SK-N-SH (cell line): ENCODE results near the gene FAM3B.

Source experiments
- CHD2 ChIP-seq: fragments of 150-350 bp; IDR thresholded peaks from 2 replicates; pipeline ENCODE4 v1.6.1; 2018; ENCODE audit warnings: low read length; ENCODE audit not compliant: partially characterized antibody
- EP300 ChIP-seq, 2 experiments: IDR thresholded peaks; 2 replicates each; pipeline versions ENCODE4 v1.4.0 to v1.6.1; 2012; ENCODE audit warnings: borderline replicate concordance in 1 of 2, low read depth in 1 of 2, low read length in 1 of 2
- EZH2phosphoT487 ChIP-seq: fragments of 200-600 bp; sonication (generic); IDR thresholded peaks from 2 replicates; pipeline ENCODE4 v1.6.1; 2017; ENCODE audit warnings: low read depth, mixed run types, mild to moderate bottlenecking, antibody characterized with exemption, moderate library complexity, borderline replicate concordance
- POLR2AphosphoS5 ChIP-seq: IDR thresholded peaks from 2 replicates; pipeline ENCODE4 v1.6.1; 2012; ENCODE audit warnings: low read depth, low read length
- RAD21 ChIP-seq: IDR thresholded peaks from 2 replicates; pipeline ENCODE4 v1.6.1; 2012; ENCODE audit warnings: mild to moderate bottlenecking, low read length
- RCOR1 ChIP-seq: fragments of 150-350 bp; IDR thresholded peaks from 2 replicates; pipeline ENCODE4 v1.6.1; 2017; ENCODE audit warnings: antibody characterized with exemption, low read length
- RFX5 ChIP-seq: IDR thresholded peaks from 2 replicates; pipeline ENCODE4 v1.6.1; 2012; ENCODE audit warnings: mild to moderate bottlenecking, improper control_type of control experiment, low read length
- RXRA ChIP-seq: IDR thresholded peaks from 2 replicates; pipeline ENCODE4 v1.4.0; 2012; ENCODE audit warnings: low read depth, mild to moderate bottlenecking, borderline replicate concordance
- TEAD4 ChIP-seq: IDR thresholded peaks from 2 replicates; pipeline ENCODE4 v1.4.0; 2012; ENCODE audit warnings: mild to moderate bottlenecking, borderline replicate concordance; ENCODE audit not compliant: insufficient read depth
- YY1 ChIP-seq: IDR thresholded peaks from 2 replicates; pipeline ENCODE4 v1.4.0; 2012; ENCODE audit warnings: low read depth, mild to moderate bottlenecking
- TF ChIP-seq, protein P1 (sequence below): fragments of 200-600 bp; sonication (generic); IDR thresholded peaks from 2 replicates; pipeline ENCODE4 v1.6.1; 2017; ENCODE audit warnings: antibody characterized with exemption, mild to moderate bottlenecking, moderate library complexity
- TF ChIP-seq, protein P2 (sequence below): IDR thresholded peaks from 2 replicates; pipeline ENCODE4 v1.4.0; 2012; ENCODE audit warnings: low read depth, borderline replicate concordance
- TF ChIP-seq, protein P3 (sequence below): IDR thresholded peaks from 2 replicates; pipeline ENCODE4 v1.4.0; 2012; ENCODE audit warnings: low read depth
- TF ChIP-seq, protein P4 (sequence below): IDR thresholded peaks from 2 replicates; pipeline ENCODE4; 2012

DNA sequence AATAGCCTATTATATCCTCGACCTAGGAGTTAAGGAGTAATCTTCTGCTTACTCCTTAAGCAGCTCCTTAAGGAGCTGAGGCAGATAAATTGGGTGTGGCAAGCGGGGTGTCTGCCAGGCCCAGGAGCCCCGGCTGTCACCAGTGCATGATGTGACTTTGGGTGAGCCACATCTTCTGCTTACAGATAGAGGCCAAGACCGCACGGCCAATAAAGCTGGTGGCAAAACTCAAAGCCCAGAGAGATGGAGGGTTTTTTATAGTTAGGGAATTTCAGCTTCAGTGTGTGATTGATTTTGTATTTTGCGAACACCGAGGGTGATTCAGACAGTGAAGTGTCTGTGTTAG, 55.1 kb downstream of the FAM3B start:
- TF ChIP-seq RAD21 = no peak
- TF ChIP-seq, protein P1, sequence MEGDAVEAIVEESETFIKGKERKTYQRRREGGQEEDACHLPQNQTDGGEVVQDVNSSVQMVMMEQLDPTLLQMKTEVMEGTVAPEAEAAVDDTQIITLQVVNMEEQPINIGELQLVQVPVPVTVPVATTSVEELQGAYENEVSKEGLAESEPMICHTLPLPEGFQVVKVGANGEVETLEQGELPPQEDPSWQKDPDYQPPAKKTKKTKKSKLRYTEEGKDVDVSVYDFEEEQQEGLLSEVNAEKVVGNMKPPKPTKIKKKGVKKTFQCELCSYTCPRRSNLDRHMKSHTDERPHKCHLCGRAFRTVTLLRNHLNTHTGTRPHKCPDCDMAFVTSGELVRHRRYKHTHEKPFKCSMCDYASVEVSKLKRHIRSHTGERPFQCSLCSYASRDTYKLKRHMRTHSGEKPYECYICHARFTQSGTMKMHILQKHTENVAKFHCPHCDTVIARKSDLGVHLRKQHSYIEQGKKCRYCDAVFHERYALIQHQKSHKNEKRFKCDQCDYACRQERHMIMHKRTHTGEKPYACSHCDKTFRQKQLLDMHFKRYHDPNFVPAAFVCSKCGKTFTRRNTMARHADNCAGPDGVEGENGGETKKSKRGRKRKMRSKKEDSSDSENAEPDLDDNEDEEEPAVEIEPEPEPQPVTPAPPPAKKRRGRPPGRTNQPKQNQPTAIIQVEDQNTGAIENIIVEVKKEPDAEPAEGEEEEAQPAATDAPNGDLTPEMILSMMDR = no peak
- no peak for TF ChIP-seq EZH2phosphoT487
- no peak for TF ChIP-seq RFX5
- TF ChIP-seq, protein P2, sequence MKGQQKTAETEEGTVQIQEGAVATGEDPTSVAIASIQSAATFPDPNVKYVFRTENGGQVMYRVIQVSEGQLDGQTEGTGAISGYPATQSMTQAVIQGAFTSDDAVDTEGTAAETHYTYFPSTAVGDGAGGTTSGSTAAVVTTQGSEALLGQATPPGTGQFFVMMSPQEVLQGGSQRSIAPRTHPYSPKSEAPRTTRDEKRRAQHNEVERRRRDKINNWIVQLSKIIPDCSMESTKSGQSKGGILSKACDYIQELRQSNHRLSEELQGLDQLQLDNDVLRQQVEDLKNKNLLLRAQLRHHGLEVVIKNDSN = no peak
- TF ChIP-seq RCOR1 = no peak
- TF ChIP-seq RXRA = no peak
- no peak for TF ChIP-seq CHD2
- no peak for TF ChIP-seq POLR2AphosphoS5
- TF ChIP-seq, protein P3, sequence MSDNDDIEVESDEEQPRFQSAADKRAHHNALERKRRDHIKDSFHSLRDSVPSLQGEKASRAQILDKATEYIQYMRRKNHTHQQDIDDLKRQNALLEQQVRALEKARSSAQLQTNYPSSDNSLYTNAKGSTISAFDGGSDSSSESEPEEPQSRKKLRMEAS = no peak
- TF ChIP-seq TEAD4 = no peak
- no peak for TF ChIP-seq EP300 (IDR thresholded peaks at IDR 0.05; ENCODE audit: borderline replicate concordance in 1 of 2, low read depth in 1 of 2, low read length in 1 of 2)
- TF ChIP-seq, protein P4, sequence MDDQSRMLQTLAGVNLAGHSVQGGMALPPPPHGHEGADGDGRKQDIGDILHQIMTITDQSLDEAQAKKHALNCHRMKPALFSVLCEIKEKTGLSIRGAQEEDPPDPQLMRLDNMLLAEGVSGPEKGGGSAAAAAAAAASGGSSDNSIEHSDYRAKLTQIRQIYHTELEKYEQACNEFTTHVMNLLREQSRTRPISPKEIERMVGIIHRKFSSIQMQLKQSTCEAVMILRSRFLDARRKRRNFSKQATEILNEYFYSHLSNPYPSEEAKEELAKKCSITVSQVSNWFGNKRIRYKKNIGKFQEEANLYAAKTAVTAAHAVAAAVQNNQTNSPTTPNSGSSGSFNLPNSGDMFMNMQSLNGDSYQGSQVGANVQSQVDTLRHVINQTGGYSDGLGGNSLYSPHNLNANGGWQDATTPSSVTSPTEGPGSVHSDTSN = no peak
- TF ChIP-seq YY1 = no peak
